ENCODE measurements around the gene PLEKHG4B. TPM values are rescaled to one million over a fixed set of nuclear protein-coding genes. Genes with fewer than 3 reads are reported as not detected.
"Not testable (repeated sequence)": the region's sequence is repeated elsewhere in the genome, so short reads cannot be mapped to it uniquely, and the experiment has no call there.

Gene PLEKHG4B
- total and polyA plus RNA-seq, 2 of the 4 experiments (the other 2 are of a cell fraction): 1.1 TPM

DNA sequence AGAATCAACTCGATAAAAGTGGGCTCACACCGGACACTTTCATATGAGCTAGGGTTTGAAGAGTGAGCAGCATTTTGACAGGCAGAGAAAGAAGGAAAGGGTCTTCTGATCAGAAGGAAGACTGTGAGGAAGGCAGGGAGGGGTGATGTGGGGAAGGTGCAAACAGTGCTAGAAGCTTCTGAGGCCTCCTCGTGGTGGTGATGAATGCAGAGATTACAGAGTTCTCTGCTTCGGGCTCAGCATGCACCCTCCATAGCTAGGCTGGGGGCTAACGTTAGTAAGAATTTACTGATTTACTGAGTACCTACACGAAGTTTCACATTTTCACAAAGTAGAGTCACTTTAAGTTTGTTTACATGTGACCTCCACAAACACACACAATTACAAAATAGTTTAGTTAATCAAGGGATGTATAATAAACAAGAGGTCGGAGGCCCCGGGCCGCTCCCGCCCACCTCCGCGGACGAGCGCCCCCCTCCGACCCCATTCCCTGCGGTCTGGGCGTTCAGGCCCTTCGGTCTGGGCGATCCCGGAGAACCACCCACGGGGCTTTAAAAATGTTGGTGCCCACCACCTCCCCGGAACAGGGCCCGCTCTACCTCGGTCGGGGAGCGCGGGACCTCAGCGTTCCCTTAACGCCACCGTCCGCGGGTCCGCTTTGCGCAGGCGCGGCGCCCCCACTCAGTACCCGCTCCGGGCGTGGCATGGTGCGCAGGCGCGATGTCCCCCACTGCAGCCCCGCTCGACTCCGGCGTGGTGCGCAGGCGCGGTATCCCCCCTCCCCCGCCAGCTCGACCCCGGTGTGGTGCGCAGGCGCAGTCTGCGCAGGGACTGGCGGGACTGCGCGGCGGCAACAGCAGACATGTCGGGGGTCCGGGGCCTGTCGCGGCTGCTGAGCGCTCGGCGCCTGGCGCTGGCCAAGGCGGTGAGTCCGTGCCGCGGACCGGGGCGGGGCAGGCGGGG, 125.8 kb downstream of the PLEKHG4B start, which contains the start of the genes CCDC127 and SDHA:
TSS of gene CCDC127 (minus strand) at position 660 of the 963 bp plus-strand sequence. CDS start 1,304 bp downstream, outside the sequence.
TSS of gene SDHA (plus strand) at position 827 of the 963 bp plus-strand sequence. CDS start at position 863, 36 bp downstream.
- H3K56ac ChIP-seq (ENCODE audit: extremely low read depth, insufficient read depth, low read length): peak within 1 kb of the TSS; percentile 82
- TF ChIP-seq POLR2A (IDR thresholded peaks at IDR 0.05; ENCODE audit: low read depth, low read length): peak; percentile 57; the same call in 1 of the 2 replicates
- peak; percentile 88; the same call in 1 of the 2 replicates for TF ChIP-seq MAZ (IDR thresholded peaks at IDR 0.05; ENCODE audit: borderline replicate concordance, low read depth, low read length)
- TF ChIP-seq CTCF (conservative IDR thresholded peaks at IDR 0.05; ENCODE audit: low read depth, low read length): peak; percentile 48

More for the DNA sequence above, 125.8 kb downstream of the PLEKHG4B start, which contains the start of the genes CCDC127 and SDHA:
- H3K14ac ChIP-seq (replicated peaks; ENCODE audit: low read depth, low read length): peak within 1 kb of the TSS; percentile 98
- H3K27ac ChIP-seq (ENCODE audit: insufficient read depth, low read length): peak within 1 kb of the TSS; percentile 81
- 2% methylated on average over 42 of the region's 75 CpGs; no CpG with 5 or more reads in 1 of the 2 experiments for WGBS, 2 experiments (ENCODE audit: extremely low coverage in 2 of 2, insufficient read length in 1 of 2)
- ChIA-PET POLR2A (ENCODE audit: unreplicated experiment) (interaction anchor here (0.6 kb wide), 3 partner anchors 9 to 684 kb away, joined by 3 to 6 read pairs (median 4); no protein-coding TSS in a partner anchor), CTCF (interaction anchor here (2.0 kb wide), 1 partner anchor 29 kb away, joined by 5 read pairs; no protein-coding TSS in a partner anchor)
- H3K36me3 ChIP-seq (ENCODE audit: control insufficient read depth, insufficient read depth, low read length); H2BK20ac ChIP-seq (ENCODE audit: low read depth, low read length); in situ Hi-C loops (cut with MboI; ENCODE audit: low sequenced_read_pairs); H3K9me1 ChIP-seq (ENCODE audit: insufficient read depth, low read length); H4K5ac ChIP-seq (ENCODE audit: low read depth, low read length); H3K4me1 ChIP-seq (ENCODE audit: control insufficient read depth, insufficient read depth, low read length); H2BK15ac ChIP-seq (ENCODE audit: low read depth, low read length); H3K27me3 ChIP-seq (ENCODE audit: control insufficient read depth, insufficient read depth, low read length); H3K9me3 ChIP-seq (ENCODE audit: control insufficient read depth, insufficient read depth, low read length); intact Hi-C loops (cut with micrococcal nuclease); H3K18ac ChIP-seq (ENCODE audit: low read depth, low read length); dilution Hi-C loops (cut with HindIII; ENCODE audit: low sequenced_read_pairs, unreplicated experiment): not testable (repeated sequence)
- peak within 1 kb of the TSS; percentile 89 for H3K4me3 ChIP-seq (ENCODE audit: insufficient read depth, low read depth, low read length)
- peak within 1 kb of the TSS; percentile 24 for H2AK5ac ChIP-seq (ENCODE audit: low read depth, low read length)
- H2AK9ac ChIP-seq (replicated peaks; ENCODE audit: low read depth, low read length, poor library complexity): peak within 1 kb of the TSS; percentile 97
- peak within 1 kb of the TSS; percentile 96 for H3K23ac ChIP-seq (ENCODE audit: low read depth, low read length)
- BruUV-seq (replicated peaks): TSS peak; percentile 40
- H4K91ac ChIP-seq (ENCODE audit: insufficient read depth, low read depth, low read length): peak within 1 kb of the TSS; percentile 86; the same call in 1 of the 2 replicates
- 0 out of 2 replicates have a peak within 1 kb of the TSS, but pooled peaks have one; percentile 8 for H2BK120ac ChIP-seq (ENCODE audit: low read depth, low read length)
- H3K79me1 ChIP-seq (ENCODE audit: low read depth in 1 of 2, low read length in 2 of 2): peaks cover 19 to 44% of the 10 kb centered on the region in 2 experiments; a peak in 3 of 4 replicates
- H2BK5ac ChIP-seq (ENCODE audit: low read depth, low read length, poor library complexity, severe bottlenecking): peak within 1 kb of the TSS; percentile 73
- H2AFZ ChIP-seq (replicated peaks; ENCODE audit: low read length, poor library complexity): peak within 1 kb of the TSS; percentile 97
- DNase-seq (peak; percentile 86), ATAC-seq (ENCODE audit: low read depth) (peak; percentile 89)
- H3K4ac ChIP-seq (ENCODE audit: low read depth, low read length): peak within 1 kb of the TSS; percentile 84
- peak within 1 kb of the TSS; percentile 95 for H3K4me2 ChIP-seq (ENCODE audit: low read depth, low read length)
- peak within 1 kb of the TSS in 1 of 2 experiments; percentile 89; a peak in 2 of 4 replicates for H4K8ac ChIP-seq (ENCODE audit: low read depth in 2 of 2, low read length in 2 of 2)
- H4K20me1 ChIP-seq (ENCODE audit: insufficient read depth, low read length): peaks cover 39% of the 10 kb centered on the region
- peak within 1 kb of the TSS; percentile 92 for H3K9ac ChIP-seq (ENCODE audit: low read depth, low read length)

All from IMR-90 (cell line).